Keratinocyte (primary cell): ENCODE data around the gene ATF1. TPM values are rescaled to one million over a fixed set of nuclear protein-coding genes. Genes with fewer than 3 reads are reported as not detected.

ENCODE experiments used
- DNase-seq: peaks from one replicate; pipeline ENCODE4 v3.0.0-alpha.2; 2011; ENCODE audit warnings: low read depth, missing footprints, low spot score
- FAIRE-seq: peaks from 2 replicates; lab custom pipeline; 2011; peaks lifted over from hg19 to GRCh38; lab: Jason Lieb, UNC
- H2AFZ ChIP-seq: 2 replicates; pipeline ENCODE4 v1.6.0; 2012; ENCODE audit warnings: low read length, control low read depth, inconsistent platforms; ENCODE audit not compliant: control insufficient read depth
- H3K27ac ChIP-seq: 2 replicates; pipeline ENCODE4 v1.5.1; 2011; ENCODE audit warnings: low read length; ENCODE audit not compliant: control insufficient read depth, insufficient read depth
- H3K27me3 ChIP-seq: 3 replicates; pipeline ENCODE4 v1.6.0; 2011; ENCODE audit warnings: low read length; ENCODE audit not compliant: control insufficient read depth, insufficient read depth; ENCODE audit errors: extremely low read depth
- H3K36me3 ChIP-seq, 2 experiments: 2 replicates in 1 of 2; 3 replicates in 1 of 2; pipeline ENCODE4 v1.5.1; 2011; ENCODE audit warnings: low read length in 2 of 2, mild to moderate bottlenecking in 1 of 2; ENCODE audit not compliant: control insufficient read depth in 2 of 2, insufficient read depth in 2 of 2; ENCODE audit errors: extremely low read depth in 1 of 2
- H3K4me1 ChIP-seq: 3 replicates; pipeline ENCODE4 v1.5.1; 2011; ENCODE audit warnings: low read length; ENCODE audit not compliant: control insufficient read depth, insufficient read depth; ENCODE audit errors: extremely low read depth
- H3K4me2 ChIP-seq: 3 replicates; pipeline ENCODE4 v1.6.0; 2011; ENCODE audit warnings: low read depth, low read length; ENCODE audit not compliant: control insufficient read depth, insufficient read depth; ENCODE audit errors: extremely low read depth
- H3K4me3 ChIP-seq, 3 experiments: fragments of 200-600 bp in 1 of 3; sonication (generic) in 1 of 3; 2 replicates in 2 of 3; 3 replicates in 1 of 3; pipeline ENCODE4 v1.5.1; 2011 to 2016; ENCODE audit warnings: low read length in 3 of 3, mild to moderate bottlenecking in 3 of 3, control low read depth in 2 of 3, inconsistent platforms in 1 of 3, low read depth in 1 of 3, mixed read lengths in 1 of 3, mixed run types in 1 of 3, moderate library complexity in 1 of 3; ENCODE audit not compliant: control insufficient read depth in 2 of 3, insufficient read depth in 2 of 3; ENCODE audit errors: extremely low read depth in 1 of 3
- H3K79me2 ChIP-seq: 2 replicates; pipeline ENCODE4 v1.6.0; 2012; ENCODE audit warnings: low read length; ENCODE audit not compliant: control insufficient read depth, insufficient read depth
- H3K9ac ChIP-seq: 3 replicates; pipeline ENCODE4 v1.6.0; 2011; ENCODE audit warnings: low read length; ENCODE audit not compliant: control insufficient read depth, insufficient read depth; ENCODE audit errors: extremely low read depth
- H3K9me1 ChIP-seq: 3 replicates; pipeline ENCODE4 v1.6.0; 2011; ENCODE audit warnings: low read length; ENCODE audit not compliant: control insufficient read depth, insufficient read depth; ENCODE audit errors: extremely low read depth
- H3K9me3 ChIP-seq: 2 replicates; pipeline ENCODE4 v1.5.1; 2012; ENCODE audit warnings: low read depth, low read length; ENCODE audit not compliant: control insufficient read depth
- H4K20me1 ChIP-seq: 3 replicates; pipeline ENCODE4 v1.6.0; 2011; ENCODE audit warnings: low read length; ENCODE audit not compliant: control insufficient read depth, insufficient read depth; ENCODE audit errors: extremely low read depth
- CTCF ChIP-seq, 3 experiments: IDR thresholded peaks in 1 of 3; conservative IDR thresholded peaks in 1 of 3; optimal IDR thresholded peaks in 1 of 3; 2 replicates in 2 of 3; 3 replicates in 1 of 3; pipeline versions ENCODE3 to v1.5.1; 2011; ENCODE audit warnings: low read length in 3 of 3, mild to moderate bottlenecking in 3 of 3, moderate library complexity in 2 of 3, control low read depth in 1 of 3, inconsistent platforms in 1 of 3; ENCODE audit not compliant: insufficient read depth in 2 of 3; ENCODE audit errors: extremely low read depth in 1 of 3
- EZH2 ChIP-seq: IDR thresholded peaks from one replicate; pipeline ENCODE4 v1.6.1; 2012; ENCODE audit warnings: inconsistent platforms, mild to moderate bottlenecking, low read length, moderate library complexity
- dilution Hi-C: fragments of 300-500 bp; cut with MboI; formaldehyde crosslinking; loops from one replicate; pipeline ENCODE4 v1.7.0; 2020; ENCODE audit warnings: low sequenced_read_pairs; ENCODE audit not compliant: extremely low pct_ligation_motif_present
- polyA plus RNA-seq, 5 experiments: library from polyadenylated mRNA; depleted of rRNA in 3 of 5; stranded (reverse) in 3 of 5; stranded (forward) in 1 of 5; unstranded in 1 of 5; fragments of >200 nt; gene quantifications; 1 replicate in 1 of 5; 2 replicates in 3 of 5; 3 replicates in 1 of 5; pipeline versions ENCODE4 v1.2.1 to v1.2.3, GENCODE V29; 2011 to 2012; ENCODE audit warnings: missing spikeins in 2 of 5, low read depth in 1 of 5, low replicate concordance in 1 of 5

ATF1 gene
- polyA plus RNA-seq, 1 donor (not counting 4 experiments of a cell fraction or from before 2014, with no cell fraction given) = 37.4 TPM

- no peak for FAIRE-seq
These were observed 26.2 kb downstream of the ATF1 start for GRCh38 chr12:50790081-50790480.

GRCh38 chr12:50799908-50800307, 36.0 kb downstream of the ATF1 start:
- no peak for FAIRE-seq
- dilution Hi-C loops = no loop called here

More at GRCh38 chr12:50790081-50790480, 26.2 kb downstream of the ATF1 start:
- H3K27ac ChIP-seq = no peak overlapping the region
- H3K4me3 ChIP-seq = no peak overlapping the region
- TF ChIP-seq CTCF (optimal IDR thresholded peaks at IDR 0.05 in 1 of 3, IDR thresholded peaks at IDR 0.05 in 1 of 3, conservative IDR thresholded peaks at IDR 0.05 in 1 of 3; ENCODE audit: extremely low read depth in 1 of 3, insufficient read depth in 2 of 3, low read length in 3 of 3) (no peak), EZH2 (no peak)
- H3K79me2 ChIP-seq = peaks cover 17% of the 10 kb centered on the region
- H3K9ac ChIP-seq = no peak overlapping the region
- peaks cover 26% of the 10 kb centered on the region for H3K4me1 ChIP-seq
- no peaks in the 10 kb centered on the region for H3K9me1 ChIP-seq
- H3K4me2 ChIP-seq = no peak overlapping the region
- no peaks in the 10 kb centered on the region for H3K27me3 ChIP-seq
- H2AFZ ChIP-seq = no peak overlapping the region
- dilution Hi-C loops = no loop called here
- peaks cover 0 to 4% of the 10 kb centered on the region in 2 experiments for H3K36me3 ChIP-seq
- no peak for DNase-seq
- H4K20me1 ChIP-seq = no peaks in the 10 kb centered on the region
- no peaks in the 10 kb centered on the region for H3K9me3 ChIP-seq

More at GRCh38 chr12:50799908-50800307, 36.0 kb downstream of the ATF1 start:
- H3K36me3 ChIP-seq = peaks cover 6 to 10% of the 10 kb centered on the region in 2 experiments
- H3K79me2 ChIP-seq = peaks cover 2% of the 10 kb centered on the region
- H3K27me3 ChIP-seq = no peaks in the 10 kb centered on the region
- H4K20me1 ChIP-seq = no peaks in the 10 kb centered on the region
- TF ChIP-seq CTCF (optimal IDR thresholded peaks at IDR 0.05 in 1 of 3, IDR thresholded peaks at IDR 0.05 in 1 of 3, conservative IDR thresholded peaks at IDR 0.05 in 1 of 3; ENCODE audit: extremely low read depth in 1 of 3, insufficient read depth in 2 of 3, low read length in 3 of 3) = no peak
- TF ChIP-seq EZH2 = no peak
- peaks cover 3% of the 10 kb centered on the region for H3K9me1 ChIP-seq
- H3K9ac ChIP-seq = no peak overlapping the region
- H3K4me2 ChIP-seq = no peak overlapping the region
- H3K4me1 ChIP-seq = no peaks in the 10 kb centered on the region
- no peak for DNase-seq
- no peak overlapping the region for H3K27ac ChIP-seq
- H3K9me3 ChIP-seq = peaks cover 2% of the 10 kb centered on the region
- no peak overlapping the region for H3K4me3 ChIP-seq
- H2AFZ ChIP-seq = no peak overlapping the region
